ENCODE results near the gene CCNJ. TPM values are rescaled to one million over a fixed set of nuclear protein-coding genes. Genes with fewer than 3 reads are reported as not detected.

Gene CCNJ
- total RNA-seq, 2 experiments from 2014 or later, result 4.5 to 5.3 TPM

- Mint-ChIP-seq H3K36me3 (ENCODE audit: low read depth) (peaks cover 12% of the 10 kb centered on the region), H3K9me3 (ENCODE audit: insufficient read depth) (no peaks in the 10 kb centered on the region), H3K27ac (no peak overlapping the region), H3K27me3 (ENCODE audit: low read depth) (peaks cover 39% of the 10 kb centered on the region), H3K4me3 (no peak overlapping the region), H3K4me1 (ENCODE audit: low read depth) (peaks cover 16% of the 10 kb centered on the region)
- ChIA-PET CTCF (interaction anchor here (2.1 kb wide), 1 partner anchor 36 kb away, joined by 6 read pairs; no protein-coding TSS in a partner anchor), POLR2A (interaction anchor here (2.5 kb wide), 1 partner anchor 37 kb away, joined by 9 read pairs; the partner anchor contains the start of gene ZNF518A)
- DNase-seq (no peak), ATAC-seq (no peak)
Observed at GRCh38 chr10:96092999-96093767, 49.8 kb downstream of the CCNJ start.

- Mint-ChIP-seq H3K36me3 (ENCODE audit: low read depth) (peaks cover 10% of the 10 kb centered on the region), H3K9me3 (ENCODE audit: insufficient read depth) (no peaks in the 10 kb centered on the region), H3K4me3 (no peak overlapping the region), H3K27ac (no peak overlapping the region), H3K27me3 (ENCODE audit: low read depth) (peaks cover 40% of the 10 kb centered on the region), H3K4me1 (ENCODE audit: low read depth) (peaks cover 12% of the 10 kb centered on the region)
- POLR2A ChIA-PET, result interaction anchor here (2.5 kb wide), 1 partner anchor 36 kb away, joined by 9 read pairs; the partner anchor contains the start of gene ZNF518A
- CTCF ChIA-PET, result interaction anchor here (2.1 kb wide), 1 partner anchor 35 kb away, joined by 6 read pairs; no protein-coding TSS in a partner anchor
- ATAC-seq (no peak), DNase-seq (no peak)
Observed at GRCh38 chr10:96093948-96094347, 50.6 kb downstream of the CCNJ start.

- no peak overlapping the region for H3K27ac Mint-ChIP-seq
- DNase-seq (no peak), ATAC-seq (no peak)
- no peaks in the 10 kb centered on the region for H3K4me1 Mint-ChIP-seq (ENCODE audit: low read depth)
- no peak overlapping the region for H3K4me3 Mint-ChIP-seq
- H3K36me3 Mint-ChIP-seq (ENCODE audit: low read depth), result no peaks in the 10 kb centered on the region
- peaks cover 55% of the 10 kb centered on the region for H3K27me3 Mint-ChIP-seq (ENCODE audit: low read depth)
- ChIA-PET CTCF (no interaction called here), POLR2A (no interaction called here)
- no peaks in the 10 kb centered on the region for H3K9me3 Mint-ChIP-seq (ENCODE audit: insufficient read depth)
Observed at GRCh38 chr10:96096958-96097357, 53.6 kb downstream of the CCNJ start.

- Mint-ChIP-seq H3K9me3 (ENCODE audit: insufficient read depth) (no peaks in the 10 kb centered on the region), H3K27me3 (ENCODE audit: low read depth) (peaks cover 52% of the 10 kb centered on the region), H3K4me3 (no peak overlapping the region), H3K4me1 (ENCODE audit: low read depth) (no peaks in the 10 kb centered on the region), H3K27ac (no peak overlapping the region), H3K36me3 (ENCODE audit: low read depth) (no peaks in the 10 kb centered on the region)
- CTCF ChIA-PET, result no interaction called here
- POLR2A ChIA-PET, result interaction anchor here (1.4 kb wide), 1 partner anchor 8 kb away, joined by 4 read pairs; no protein-coding TSS in a partner anchor
- DNase-seq (no peak), ATAC-seq (no peak)
Observed at GRCh38 chr10:96097865-96098264, 54.5 kb downstream of the CCNJ start.

- H3K36me3 Mint-ChIP-seq (ENCODE audit: low read depth), result no peaks in the 10 kb centered on the region
- H3K27ac Mint-ChIP-seq, result no peak overlapping the region
- H3K4me1 Mint-ChIP-seq (ENCODE audit: low read depth), result no peaks in the 10 kb centered on the region
- ATAC-seq (no peak), DNase-seq (no peak)
- peaks cover 54% of the 10 kb centered on the region for H3K27me3 Mint-ChIP-seq (ENCODE audit: low read depth)
- ChIA-PET CTCF (interaction anchor here (1.5 kb wide), 1 partner anchor 91 kb away, joined by 5 read pairs; no protein-coding TSS in a partner anchor), POLR2A (interaction anchor here (1.1 kb wide), 1 partner anchor 18 kb away, joined by 3 read pairs; no protein-coding TSS in a partner anchor)
- H3K9me3 Mint-ChIP-seq (ENCODE audit: insufficient read depth), result no peaks in the 10 kb centered on the region
- no peak overlapping the region for H3K4me3 Mint-ChIP-seq
Observed at GRCh38 chr10:96107623-96108038, 64.2 kb downstream of the CCNJ start.

Small RNA genes within 50 kb of the gene (microRNA-seq; reads per million reads assigned to microRNA genes)
- gene MIR3157, result 70.0 reads per million, percentile 55 among the genes with 10 or more reads in this experiment

Other genes starting within 250 kb of the CCNJ start
- under 1 TPM; 0.21 to 0.34 TPM for gene CC2D2B, start 135.6 kb upstream of the CCNJ start, total RNA-seq
- gene ZNF518A, start 86.7 kb downstream of the CCNJ start, total RNA-seq, result 10 to 100 TPM; 15.3 to 16.5 TPM
- not detected for gene BLNK, start 228.0 kb downstream of the CCNJ start, total RNA-seq

Measured in activated CD8-positive, alpha-beta T cell treated with anti-CD3 and anti-CD28 coated beads, Interleukin-2, amount 10 ng/mL, durations not matched to agents 7 days and 5 days (primary cell).